HEK293 (cell line): ENCODE measurements around the gene BPHL.
"Not testable (repeated sequence)": the region's sequence is repeated elsewhere in the genome, so short reads cannot be mapped to it uniquely, and the experiment has no call there.

Source experiments
- GLIS2 ChIP-seq: fragments of 450-650 bp; formaldehyde crosslinking; IDR thresholded peaks from 2 replicates; pipeline ENCODE4 v1.5.1; 2016; ENCODE audit warnings: missing biosample characterization, missing genetic modification characterization
- ZBTB17 ChIP-seq: fragments of 450-650 bp; formaldehyde crosslinking; IDR thresholded peaks from 2 replicates; pipeline ENCODE4 v1.5.1; 2016; ENCODE audit warnings: missing biosample characterization, missing genetic modification characterization
- ZFP37 ChIP-seq: fragments of 450-650 bp; formaldehyde crosslinking; IDR thresholded peaks from 2 replicates; pipeline ENCODE4 v1.5.1; 2016; ENCODE audit warnings: missing biosample characterization, missing genetic modification characterization
- ZFP41 ChIP-seq: fragments of 450-650 bp; formaldehyde crosslinking; IDR thresholded peaks from 2 replicates; pipeline ENCODE4 v1.5.1; 2016; ENCODE audit warnings: missing biosample characterization, missing genetic modification characterization, borderline replicate concordance
- ZNF23 ChIP-seq: fragments of 450-650 bp; formaldehyde crosslinking; IDR thresholded peaks from 2 replicates; pipeline ENCODE4 v1.5.1; 2016; ENCODE audit warnings: missing biosample characterization, missing genetic modification characterization, borderline replicate concordance
- ZNF311 ChIP-seq: fragments of 450-650 bp; formaldehyde crosslinking; IDR thresholded peaks from 2 replicates; pipeline ENCODE4 v1.5.1; 2017; ENCODE audit warnings: missing biosample characterization, missing genetic modification characterization, borderline replicate concordance
- ZNF324 ChIP-seq: fragments of 450-650 bp; formaldehyde crosslinking; IDR thresholded peaks from 2 replicates; pipeline ENCODE4 v1.5.1; 2016; ENCODE audit warnings: missing biosample characterization, missing genetic modification characterization
- ZNF473 ChIP-seq: fragments of 450-650 bp; formaldehyde crosslinking; IDR thresholded peaks from 2 replicates; pipeline ENCODE4 v1.5.1; 2017; ENCODE audit warnings: missing biosample characterization, missing genetic modification characterization
- ZNF48 ChIP-seq: fragments of 450-650 bp; formaldehyde crosslinking; IDR thresholded peaks from 2 replicates; pipeline ENCODE4 v1.5.1; 2016; ENCODE audit warnings: missing biosample characterization, missing genetic modification characterization
- ZNF510 ChIP-seq: fragments of 450-650 bp; formaldehyde crosslinking; IDR thresholded peaks from 2 replicates; pipeline ENCODE4 v1.5.1; 2018; ENCODE audit warnings: mild to moderate bottlenecking, missing genetic modification characterization, missing biosample characterization; ENCODE audit not compliant: insufficient replicate concordance
- TF ChIP-seq, protein P1 (sequence below): fragments of 450-650 bp; formaldehyde crosslinking; IDR thresholded peaks from 2 replicates; pipeline ENCODE4 v1.5.1; 2016; ENCODE audit warnings: missing biosample characterization, missing genetic modification characterization
- TF ChIP-seq, protein P2 (sequence below): fragments of 450-650 bp; formaldehyde crosslinking; IDR thresholded peaks from 2 replicates; pipeline ENCODE4 v1.5.1; 2016; ENCODE audit warnings: missing biosample characterization, missing genetic modification characterization
- TF ChIP-seq, protein P3 (sequence below): fragments of 450-650 bp; formaldehyde crosslinking; IDR thresholded peaks from 2 replicates; pipeline ENCODE4 v1.5.1; 2016; ENCODE audit warnings: missing biosample characterization, missing genetic modification characterization

DNA sequence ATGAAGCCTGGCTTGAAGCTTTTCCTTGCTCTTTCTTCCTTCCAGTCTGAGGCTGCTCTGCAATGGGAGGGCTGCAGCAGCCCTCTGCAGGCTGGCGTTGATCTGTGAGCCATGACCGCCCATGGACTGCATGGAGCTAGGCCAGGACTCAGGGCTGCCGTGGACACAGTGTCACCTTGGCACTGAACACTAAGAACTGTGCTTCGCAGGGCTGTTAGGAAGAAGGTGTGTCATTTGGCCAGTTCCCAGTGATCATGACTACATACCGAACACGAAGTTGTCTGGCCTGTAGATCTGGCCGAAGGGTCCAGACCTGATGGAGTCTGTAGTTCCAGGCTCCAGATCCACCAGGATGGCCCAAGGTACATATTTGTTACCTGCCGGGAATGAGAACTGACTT is 60.2 kb downstream of the BPHL start:
- TF ChIP-seq ZFP37; ZNF311 (tag by site-specific recombination); ZFP41 (tag by site-specific recombination); ZNF473 (tag by site-specific recombination); ZNF23; ZNF324 (tag by site-specific recombination); ZBTB17; ZNF510; GLIS2 (tag by site-specific recombination); ZNF48 (tag by site-specific recombination): not testable (repeated sequence)
- TF ChIP-seq, protein P1, sequence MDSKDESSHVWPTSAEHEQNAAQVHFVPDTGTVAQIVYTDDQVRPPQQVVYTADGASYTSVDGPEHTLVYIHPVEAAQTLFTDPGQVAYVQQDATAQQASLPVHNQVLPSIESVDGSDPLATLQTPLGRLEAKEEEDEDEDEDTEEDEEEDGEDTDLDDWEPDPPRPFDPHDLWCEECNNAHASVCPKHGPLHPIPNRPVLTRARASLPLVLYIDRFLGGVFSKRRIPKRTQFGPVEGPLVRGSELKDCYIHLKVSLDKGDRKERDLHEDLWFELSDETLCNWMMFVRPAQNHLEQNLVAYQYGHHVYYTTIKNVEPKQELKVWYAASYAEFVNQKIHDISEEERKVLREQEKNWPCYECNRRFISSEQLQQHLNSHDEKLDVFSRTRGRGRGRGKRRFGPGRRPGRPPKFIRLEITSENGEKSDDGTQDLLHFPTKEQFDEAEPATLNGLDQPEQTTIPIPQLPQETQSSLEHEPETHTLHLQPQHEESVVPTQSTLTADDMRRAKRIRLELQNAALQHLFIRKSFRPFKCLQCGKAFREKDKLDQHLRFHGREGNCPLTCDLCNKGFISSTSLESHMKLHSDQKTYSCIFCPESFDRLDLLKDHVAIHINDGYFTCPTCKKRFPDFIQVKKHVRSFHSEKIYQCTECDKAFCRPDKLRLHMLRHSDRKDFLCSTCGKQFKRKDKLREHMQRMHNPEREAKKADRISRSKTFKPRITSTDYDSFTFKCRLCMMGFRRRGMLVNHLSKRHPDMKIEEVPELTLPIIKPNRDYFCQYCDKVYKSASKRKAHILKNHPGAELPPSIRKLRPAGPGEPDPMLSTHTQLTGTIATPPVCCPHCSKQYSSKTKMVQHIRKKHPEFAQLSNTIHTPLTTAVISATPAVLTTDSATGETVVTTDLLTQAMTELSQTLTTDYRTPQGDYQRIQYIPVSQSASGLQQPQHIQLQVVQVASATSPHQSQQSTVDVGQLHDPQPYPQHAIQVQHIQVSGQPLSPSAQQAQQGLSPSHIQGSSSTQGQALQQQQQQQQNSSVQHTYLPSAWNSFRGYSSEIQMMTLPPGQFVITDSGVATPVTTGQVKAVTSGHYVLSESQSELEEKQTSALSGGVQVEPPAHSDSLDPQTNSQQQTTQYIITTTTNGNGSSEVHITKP (tag by site-specific recombination): not testable (repeated sequence)
- TF ChIP-seq, protein P2, sequence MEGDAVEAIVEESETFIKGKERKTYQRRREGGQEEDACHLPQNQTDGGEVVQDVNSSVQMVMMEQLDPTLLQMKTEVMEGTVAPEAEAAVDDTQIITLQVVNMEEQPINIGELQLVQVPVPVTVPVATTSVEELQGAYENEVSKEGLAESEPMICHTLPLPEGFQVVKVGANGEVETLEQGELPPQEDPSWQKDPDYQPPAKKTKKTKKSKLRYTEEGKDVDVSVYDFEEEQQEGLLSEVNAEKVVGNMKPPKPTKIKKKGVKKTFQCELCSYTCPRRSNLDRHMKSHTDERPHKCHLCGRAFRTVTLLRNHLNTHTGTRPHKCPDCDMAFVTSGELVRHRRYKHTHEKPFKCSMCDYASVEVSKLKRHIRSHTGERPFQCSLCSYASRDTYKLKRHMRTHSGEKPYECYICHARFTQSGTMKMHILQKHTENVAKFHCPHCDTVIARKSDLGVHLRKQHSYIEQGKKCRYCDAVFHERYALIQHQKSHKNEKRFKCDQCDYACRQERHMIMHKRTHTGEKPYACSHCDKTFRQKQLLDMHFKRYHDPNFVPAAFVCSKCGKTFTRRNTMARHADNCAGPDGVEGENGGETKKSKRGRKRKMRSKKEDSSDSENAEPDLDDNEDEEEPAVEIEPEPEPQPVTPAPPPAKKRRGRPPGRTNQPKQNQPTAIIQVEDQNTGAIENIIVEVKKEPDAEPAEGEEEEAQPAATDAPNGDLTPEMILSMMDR (tag by site-specific recombination): not testable (repeated sequence)
- TF ChIP-seq, protein P3, sequence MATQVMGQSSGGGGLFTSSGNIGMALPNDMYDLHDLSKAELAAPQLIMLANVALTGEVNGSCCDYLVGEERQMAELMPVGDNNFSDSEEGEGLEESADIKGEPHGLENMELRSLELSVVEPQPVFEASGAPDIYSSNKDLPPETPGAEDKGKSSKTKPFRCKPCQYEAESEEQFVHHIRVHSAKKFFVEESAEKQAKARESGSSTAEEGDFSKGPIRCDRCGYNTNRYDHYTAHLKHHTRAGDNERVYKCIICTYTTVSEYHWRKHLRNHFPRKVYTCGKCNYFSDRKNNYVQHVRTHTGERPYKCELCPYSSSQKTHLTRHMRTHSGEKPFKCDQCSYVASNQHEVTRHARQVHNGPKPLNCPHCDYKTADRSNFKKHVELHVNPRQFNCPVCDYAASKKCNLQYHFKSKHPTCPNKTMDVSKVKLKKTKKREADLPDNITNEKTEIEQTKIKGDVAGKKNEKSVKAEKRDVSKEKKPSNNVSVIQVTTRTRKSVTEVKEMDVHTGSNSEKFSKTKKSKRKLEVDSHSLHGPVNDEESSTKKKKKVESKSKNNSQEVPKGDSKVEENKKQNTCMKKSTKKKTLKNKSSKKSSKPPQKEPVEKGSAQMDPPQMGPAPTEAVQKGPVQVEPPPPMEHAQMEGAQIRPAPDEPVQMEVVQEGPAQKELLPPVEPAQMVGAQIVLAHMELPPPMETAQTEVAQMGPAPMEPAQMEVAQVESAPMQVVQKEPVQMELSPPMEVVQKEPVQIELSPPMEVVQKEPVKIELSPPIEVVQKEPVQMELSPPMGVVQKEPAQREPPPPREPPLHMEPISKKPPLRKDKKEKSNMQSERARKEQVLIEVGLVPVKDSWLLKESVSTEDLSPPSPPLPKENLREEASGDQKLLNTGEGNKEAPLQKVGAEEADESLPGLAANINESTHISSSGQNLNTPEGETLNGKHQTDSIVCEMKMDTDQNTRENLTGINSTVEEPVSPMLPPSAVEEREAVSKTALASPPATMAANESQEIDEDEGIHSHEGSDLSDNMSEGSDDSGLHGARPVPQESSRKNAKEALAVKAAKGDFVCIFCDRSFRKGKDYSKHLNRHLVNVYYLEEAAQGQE: not testable (repeated sequence)
